GM18519 (cell line): ENCODE results near the gene LMF1.

Experiments
- ATAC-seq: cut with Tn5 transposase; IDR thresholded peaks from one replicate; pipeline ENCODE4 v1.9.1; 2021; ENCODE audit warnings: mild to moderate bottlenecking, moderate library complexity; ENCODE audit not compliant: unreplicated experiment, low FRiP score

The LMF1 gene

DNA sequence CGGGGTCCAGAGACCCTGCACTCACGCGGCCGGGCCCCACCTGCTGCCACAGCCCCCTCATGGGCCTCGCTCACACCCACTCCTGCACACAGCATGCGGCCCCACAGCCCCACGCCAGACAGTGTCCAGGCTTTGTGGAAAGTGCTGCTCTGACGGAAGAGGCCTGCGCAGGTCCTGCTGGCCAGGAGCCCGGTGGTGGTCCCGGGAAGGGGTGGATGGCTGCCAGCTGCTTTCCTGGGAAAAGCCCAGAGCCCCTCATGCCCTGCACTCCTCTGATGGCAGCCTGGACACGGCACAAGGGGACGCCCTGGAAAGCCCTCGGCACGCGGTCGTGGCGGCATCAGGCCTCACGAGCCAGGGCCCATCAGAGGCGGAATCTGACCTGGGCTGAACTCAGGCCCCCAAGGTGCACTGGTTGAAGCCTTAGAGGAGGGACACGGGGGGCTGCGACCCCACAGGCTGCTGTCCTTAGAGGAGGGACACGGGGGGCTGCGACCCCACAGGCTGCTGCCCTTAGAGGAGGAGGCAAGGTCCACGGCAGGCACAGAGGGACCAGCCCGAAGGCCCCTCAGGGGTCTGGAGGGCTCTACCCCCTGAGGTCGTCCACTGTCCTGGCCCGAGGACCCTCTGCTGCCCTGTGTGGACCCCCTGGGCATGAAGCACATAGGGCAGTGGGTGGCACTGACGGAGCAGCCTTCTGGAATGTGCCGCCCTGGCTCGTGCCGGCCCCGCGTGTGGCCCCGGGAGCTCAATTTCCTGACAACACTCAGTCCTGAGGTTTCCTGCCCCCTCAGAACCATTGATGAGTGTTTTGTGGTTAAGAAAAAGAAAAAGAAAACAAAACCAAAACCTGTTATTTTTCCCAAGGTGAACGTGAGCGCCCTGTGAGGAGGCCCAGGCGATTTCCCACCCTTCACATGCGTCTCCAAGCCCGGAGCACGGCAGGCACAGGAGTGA is 32.9 kb upstream of the LMF1 start:
- no peak for ATAC-seq

DNA sequence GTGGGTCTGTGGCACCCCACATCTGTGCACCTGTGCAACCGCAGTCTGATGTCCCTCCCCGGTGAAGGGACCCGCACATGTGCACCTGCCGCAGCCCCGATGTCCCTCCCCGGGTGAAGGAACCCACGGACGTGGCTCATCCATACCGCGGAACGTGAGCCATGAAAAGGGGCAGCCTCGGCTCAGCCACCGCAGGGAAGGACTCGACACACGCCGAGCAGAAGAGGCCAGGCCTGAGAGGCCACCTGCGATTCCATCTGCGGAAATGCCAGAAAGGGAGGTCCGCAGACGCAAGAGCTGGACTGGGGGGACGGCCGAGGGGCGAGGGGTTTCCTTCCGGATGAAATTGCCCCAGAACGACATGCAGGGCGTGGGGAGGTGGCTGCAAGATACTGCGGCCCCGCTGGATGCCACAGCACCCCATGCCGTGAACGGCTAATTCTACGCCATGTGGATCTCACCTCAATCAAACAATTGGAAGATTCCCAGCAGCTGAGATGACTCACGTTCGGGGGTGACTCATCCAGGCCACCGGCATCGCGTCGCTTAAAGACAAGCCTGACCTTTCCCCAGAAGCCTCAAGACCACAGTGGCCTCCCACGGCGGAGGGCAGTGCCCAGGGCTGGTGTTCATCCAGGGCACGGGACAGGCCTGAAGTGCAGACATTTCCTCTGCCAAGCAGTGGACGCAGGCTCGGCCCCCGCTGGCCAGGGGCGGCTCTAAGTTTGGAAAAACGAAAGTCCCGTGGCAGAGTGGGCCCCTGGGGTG is 31.8 kb upstream of the LMF1 start:
- ATAC-seq, result no peak

DNA sequence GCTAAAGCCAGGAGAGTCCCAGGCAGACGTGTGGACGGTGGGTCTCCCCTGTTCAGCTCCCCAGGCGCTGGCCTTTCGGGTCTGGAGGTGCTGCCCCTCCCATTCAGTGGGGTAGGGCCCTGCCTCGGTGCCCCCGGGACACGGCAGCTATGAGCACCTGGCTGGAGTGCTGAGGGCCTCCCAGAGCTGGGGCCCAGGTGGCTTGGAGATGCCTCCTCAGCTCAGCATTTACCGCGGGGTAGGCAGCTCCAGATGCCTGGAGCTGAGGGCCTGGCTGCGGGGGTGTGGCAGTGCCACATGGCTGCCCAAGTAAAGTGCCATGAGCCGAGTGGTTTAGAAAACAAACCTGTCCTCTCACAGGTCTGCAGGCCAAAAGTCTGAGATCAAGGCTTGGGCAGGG is 30.3 kb upstream of the LMF1 start:
- no peak for ATAC-seq

DNA sequence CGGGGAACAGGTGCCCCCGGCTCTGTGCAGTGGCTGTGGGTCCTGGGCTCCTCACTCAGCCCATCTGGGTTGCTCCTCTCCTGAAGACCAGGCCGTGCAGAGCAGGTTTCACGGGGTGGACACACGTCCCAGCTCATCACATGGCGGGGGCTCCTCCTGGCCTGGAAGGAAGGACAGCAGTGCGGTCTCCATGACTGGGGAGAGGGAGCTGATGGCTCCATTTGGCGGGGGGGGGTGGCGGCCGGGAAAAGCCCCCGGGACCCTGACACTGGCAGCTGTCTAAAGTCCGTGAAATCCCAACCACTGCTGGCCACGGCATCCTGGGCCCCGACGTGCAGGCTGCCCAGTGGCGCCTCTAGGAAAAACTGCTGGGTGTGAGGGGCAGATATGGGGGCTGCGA is 29.8 kb upstream of the LMF1 start:
- no peak for ATAC-seq

DNA sequence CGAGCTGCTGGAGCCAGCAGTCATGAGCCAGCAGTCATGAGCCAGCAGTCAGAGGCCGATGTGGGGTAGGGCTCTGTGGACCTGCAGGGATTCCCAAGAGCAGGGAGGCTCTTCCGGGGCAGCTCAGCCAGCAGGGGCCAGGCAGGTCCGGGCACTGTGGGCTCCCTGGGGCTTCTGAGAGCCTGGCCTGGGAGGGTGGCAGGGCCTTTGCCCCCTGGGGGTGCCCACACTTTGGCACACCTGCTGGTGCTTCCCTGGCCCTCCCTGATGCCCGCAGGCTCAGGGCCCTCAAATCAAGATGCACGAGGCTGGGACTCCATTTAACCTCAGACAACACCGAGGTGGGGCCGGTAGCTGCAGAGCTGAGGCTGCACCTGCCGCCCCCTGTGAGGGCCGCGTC is 28.9 kb upstream of the LMF1 start:
- ATAC-seq, result no peak

DNA sequence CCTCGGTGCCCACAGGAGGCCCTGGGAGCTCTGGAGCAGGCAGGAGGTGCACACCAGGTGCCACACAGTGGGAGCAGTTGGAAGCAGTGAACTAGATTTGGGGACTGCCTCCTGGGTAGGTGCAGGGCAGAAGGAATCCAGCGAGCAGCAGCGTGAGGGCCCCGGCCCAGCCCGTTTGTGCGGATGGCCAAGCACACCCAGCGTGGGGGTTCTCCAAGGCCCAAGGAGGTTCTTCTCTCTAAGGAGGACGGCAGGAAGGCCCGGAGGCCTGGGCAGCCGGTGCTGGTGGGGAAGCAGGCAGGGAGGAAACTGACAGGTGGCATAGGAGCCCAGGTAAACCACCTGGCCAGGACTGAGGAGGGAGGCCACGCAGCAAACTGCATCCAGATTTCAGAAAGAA is 27.8 kb upstream of the LMF1 start:
- no peak for ATAC-seq

DNA sequence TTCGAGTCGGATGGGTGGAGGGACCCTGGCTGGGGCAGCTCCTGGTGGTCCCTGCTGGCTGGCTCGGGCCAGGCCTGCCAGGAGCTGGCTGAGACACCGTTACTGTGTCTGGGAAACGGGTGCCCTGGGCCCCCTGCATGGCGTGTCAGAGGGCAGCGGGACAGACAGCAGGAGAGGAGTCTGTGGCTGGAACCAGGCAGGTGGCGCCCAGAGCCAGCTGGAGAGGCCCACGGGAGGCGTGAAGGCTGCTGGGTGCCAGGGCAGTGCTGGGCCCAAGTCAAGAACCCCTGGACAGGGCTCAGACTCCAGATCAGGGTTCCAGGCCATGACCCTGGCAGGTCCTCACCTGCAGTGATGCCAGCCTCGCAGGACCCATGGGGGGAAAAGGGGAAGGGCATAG is 27.4 kb upstream of the LMF1 start:
- no peak for ATAC-seq

GRCh38 chr16:997440-998051 is 26.8 kb upstream of the LMF1 start:
- no peak for ATAC-seq

DNA sequence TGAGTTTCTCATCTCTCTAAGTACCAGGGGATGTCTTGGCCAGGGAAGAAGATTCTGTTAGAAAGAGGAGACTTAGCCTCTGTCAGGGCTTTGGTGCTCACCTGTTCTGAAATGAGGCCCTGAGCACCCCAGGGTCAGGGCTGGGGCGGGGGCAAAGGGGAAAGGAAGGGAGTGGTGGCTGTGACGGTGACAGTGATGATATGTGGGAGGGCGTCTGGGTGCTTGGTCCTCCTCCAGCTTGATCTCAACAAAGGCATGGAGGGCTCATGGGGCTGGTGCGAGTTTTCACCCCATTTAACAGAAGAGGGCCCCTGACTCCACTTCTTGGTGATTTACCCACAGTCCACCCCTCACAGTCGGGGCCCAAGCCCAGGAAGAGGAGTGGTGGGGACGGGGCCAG is 25.9 kb upstream of the LMF1 start:
- no peak for ATAC-seq

DNA sequence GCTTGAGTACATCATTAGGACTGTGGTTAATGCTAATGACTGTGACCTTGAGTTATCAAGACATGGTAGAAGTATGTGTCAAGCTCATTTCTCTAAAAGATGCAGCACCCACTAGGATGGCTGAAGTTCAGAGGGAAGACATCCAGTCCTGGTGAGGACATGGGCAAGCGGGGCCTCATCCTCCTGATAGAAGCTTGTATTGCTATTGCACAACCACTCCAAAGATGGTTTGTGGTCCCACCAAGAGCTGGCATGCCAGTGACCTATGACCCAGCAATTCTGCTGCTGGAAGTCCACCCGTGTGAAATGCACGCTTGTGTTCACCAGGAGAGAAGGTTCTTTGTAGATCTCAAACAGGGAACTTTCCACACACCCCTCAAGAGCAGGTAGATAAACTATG is 25.0 kb upstream of the LMF1 start:
- no peak for ATAC-seq

DNA sequence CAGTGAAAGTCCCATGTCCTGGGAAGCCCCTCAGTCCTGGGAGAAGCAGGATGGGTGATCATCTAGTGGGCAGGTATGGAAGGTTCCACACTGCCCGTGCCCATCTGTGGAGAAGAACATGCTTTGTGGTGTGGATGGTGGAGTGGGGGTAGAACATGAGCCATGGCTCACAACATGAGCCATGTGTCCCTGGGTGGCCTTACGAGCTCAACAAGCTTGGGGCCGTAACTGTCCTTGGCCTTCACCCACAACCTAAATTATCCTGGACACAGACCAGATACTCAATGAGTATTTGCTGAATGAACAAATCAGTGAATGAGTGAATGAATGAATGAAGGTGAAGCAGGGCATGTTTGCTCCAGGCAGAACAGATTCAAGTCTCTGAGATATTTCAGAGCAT is 24.3 kb upstream of the LMF1 start:
- ATAC-seq, result no peak

GRCh38 chr16:993731-994130 is 22.9 kb upstream of the LMF1 start:
- no peak for ATAC-seq

GRCh38 chr16:991773-992172 is 21.0 kb upstream of the LMF1 start:
- ATAC-seq, result no peak

DNA sequence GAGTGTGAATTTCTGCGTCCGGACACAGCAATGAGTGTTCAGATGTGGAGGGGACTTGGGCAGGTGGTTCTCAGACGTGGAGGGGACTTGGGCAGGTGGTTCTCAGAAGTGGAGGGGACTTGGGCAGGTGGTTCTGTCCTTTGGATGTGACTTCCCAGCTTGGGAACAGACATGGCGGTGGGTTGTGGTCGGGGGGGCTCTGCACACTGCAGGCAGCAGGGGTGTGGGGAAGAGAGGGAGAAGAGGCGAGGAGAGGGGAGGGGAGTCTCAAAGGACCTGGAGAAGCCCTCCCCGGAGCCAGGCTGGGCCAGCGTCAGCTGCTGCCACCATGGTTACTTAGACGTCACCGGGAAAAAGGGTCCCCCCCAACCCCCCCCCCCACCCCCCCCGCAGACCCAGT is 20.6 kb upstream of the LMF1 start:
- ATAC-seq, result no peak

- ATAC-seq, result no peak
Measured at GRCh38 chr16:990516-991291, 19.9 kb upstream of the LMF1 start.

DNA sequence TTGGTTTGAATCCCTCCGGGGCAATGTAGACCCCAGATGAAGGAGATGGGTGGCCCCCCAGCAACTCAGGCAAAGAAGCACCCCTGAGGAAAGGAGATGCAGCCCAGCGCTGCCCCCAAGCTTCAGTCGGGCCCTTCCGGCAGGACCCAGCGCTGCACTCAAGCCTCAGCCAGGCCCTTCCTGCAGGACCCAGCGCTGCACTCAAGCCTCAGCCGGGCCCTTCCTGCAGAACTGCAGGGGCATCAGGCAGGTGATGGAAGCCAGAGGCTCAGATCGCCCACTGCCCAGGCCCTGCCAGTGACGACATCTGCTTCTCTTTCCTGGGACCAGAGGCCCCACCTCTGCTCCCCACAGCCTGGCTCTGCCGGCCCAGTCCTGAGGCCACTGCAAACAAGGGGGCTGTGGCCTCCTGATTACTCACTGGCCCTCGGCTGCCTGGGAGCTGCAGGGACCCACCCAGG is 18.6 kb upstream of the LMF1 start:
- ATAC-seq, result no peak

- ATAC-seq, result no peak
Measured at GRCh38 chr16:988471-989353, 17.9 kb upstream of the LMF1 start.

- ATAC-seq, result no peak
Measured at GRCh38 chr16:987906-988305, 17.1 kb upstream of the LMF1 start.

- ATAC-seq, result no peak
Measured at GRCh38 chr16:986925-987582, 16.3 kb upstream of the LMF1 start.
